GM19025 (cell line): ENCODE results near the gene CD72.

ENCODE experiments used
- ATAC-seq: cut with Tn5 transposase; IDR thresholded peaks from one replicate; pipeline ENCODE4 v1.9.1; 2021; ENCODE audit warnings: mild to moderate bottlenecking, low read depth, moderate library complexity; ENCODE audit not compliant: unreplicated experiment

Gene CD72

GRCh38 chr9:35560625-35561337 is 57.4 kb downstream of the CD72 start:
- no peak for ATAC-seq
